ENCODE data around the gene ASPDH. TPM values are rescaled to one million over a fixed set of nuclear protein-coding genes. Genes with fewer than 3 reads are reported as not detected.

The ASPDH gene
- polyA plus RNA-seq, 2 of the 4 experiments (the other 2 are of a cell fraction): not detected

DNA sequence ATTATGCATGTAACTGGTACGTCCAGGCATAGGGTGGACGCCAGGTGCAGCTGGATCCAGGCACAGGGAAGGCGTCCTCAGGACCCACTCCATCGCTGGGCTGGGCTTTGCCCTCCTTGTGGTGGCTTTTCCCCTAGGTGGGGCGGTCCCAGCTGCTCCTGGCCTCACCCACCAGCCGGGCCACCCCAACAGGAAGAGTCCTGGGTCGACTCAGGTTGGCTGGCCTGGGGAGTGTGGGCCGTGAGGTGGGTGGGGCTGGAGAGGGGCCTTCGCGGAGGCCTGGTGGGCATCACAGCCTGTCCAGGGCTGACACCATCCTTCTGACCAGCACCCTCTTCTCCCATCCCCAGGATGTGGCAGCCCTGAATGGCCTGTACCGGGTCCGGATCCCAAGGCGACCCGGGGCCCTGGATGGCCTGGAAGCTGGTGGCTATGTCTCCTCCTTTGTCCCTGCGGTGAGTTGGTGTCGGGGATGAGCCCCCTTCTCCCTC, 33.9 kb downstream of the ASPDH start:
- DNase-seq (ENCODE audit: low read depth in 1 of 2, low spot score in 1 of 2) (no peak), FAIRE-seq (no peak), ATAC-seq (no peak)
- WGBS (ENCODE audit: missing lambda C conversion rate): 86% methylated on average over 12 of the region's 16 CpGs
- Histone ChIP-seq H3K4me1 (peaks cover 12% of the 10 kb centered on the region), H3K9me3 (no peaks in the 10 kb centered on the region), H3K4me3 (no peak overlapping the region), H3K4me2 (no peak overlapping the region), H3K27ac (no peak overlapping the region)
- ChIA-PET POLR2A (no interaction called here), CTCF (interaction anchor here (0.6 to 3.6 kb wide), 39 partner anchors 8 to 356 kb away, joined by 3 to 29 read pairs (median 8); partner anchors contain the start of genes JOSD2, NR1H2 and POLD1)
- no peak for TF ChIP-seq MAFK (IDR thresholded peaks at IDR 0.05; ENCODE audit: partially characterized antibody)
- TF ChIP-seq CBX8 (IDR thresholded peaks at IDR 0.05): no peak
- TF ChIP-seq TFCP2L1 (CRISPR knock-in tag; IDR thresholded peaks at IDR 0.05): no peak
- TF ChIP-seq, protein P1, sequence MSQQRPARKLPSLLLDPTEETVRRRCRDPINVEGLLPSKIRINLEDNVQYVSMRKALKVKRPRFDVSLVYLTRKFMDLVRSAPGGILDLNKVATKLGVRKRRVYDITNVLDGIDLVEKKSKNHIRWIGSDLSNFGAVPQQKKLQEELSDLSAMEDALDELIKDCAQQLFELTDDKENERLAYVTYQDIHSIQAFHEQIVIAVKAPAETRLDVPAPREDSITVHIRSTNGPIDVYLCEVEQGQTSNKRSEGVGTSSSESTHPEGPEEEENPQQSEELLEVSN (IDR thresholded peaks at IDR 0.05; ENCODE audit: borderline replicate concordance, low read depth): no peak
- TF ChIP-seq PHF8 (IDR thresholded peaks at IDR 0.05; ENCODE audit: borderline replicate concordance, low read depth): no peak
- TF ChIP-seq MAZ (IDR thresholded peaks at IDR 0.05; ENCODE audit: borderline replicate concordance, low read depth, low read length): no peak
- TF ChIP-seq, protein P2, sequence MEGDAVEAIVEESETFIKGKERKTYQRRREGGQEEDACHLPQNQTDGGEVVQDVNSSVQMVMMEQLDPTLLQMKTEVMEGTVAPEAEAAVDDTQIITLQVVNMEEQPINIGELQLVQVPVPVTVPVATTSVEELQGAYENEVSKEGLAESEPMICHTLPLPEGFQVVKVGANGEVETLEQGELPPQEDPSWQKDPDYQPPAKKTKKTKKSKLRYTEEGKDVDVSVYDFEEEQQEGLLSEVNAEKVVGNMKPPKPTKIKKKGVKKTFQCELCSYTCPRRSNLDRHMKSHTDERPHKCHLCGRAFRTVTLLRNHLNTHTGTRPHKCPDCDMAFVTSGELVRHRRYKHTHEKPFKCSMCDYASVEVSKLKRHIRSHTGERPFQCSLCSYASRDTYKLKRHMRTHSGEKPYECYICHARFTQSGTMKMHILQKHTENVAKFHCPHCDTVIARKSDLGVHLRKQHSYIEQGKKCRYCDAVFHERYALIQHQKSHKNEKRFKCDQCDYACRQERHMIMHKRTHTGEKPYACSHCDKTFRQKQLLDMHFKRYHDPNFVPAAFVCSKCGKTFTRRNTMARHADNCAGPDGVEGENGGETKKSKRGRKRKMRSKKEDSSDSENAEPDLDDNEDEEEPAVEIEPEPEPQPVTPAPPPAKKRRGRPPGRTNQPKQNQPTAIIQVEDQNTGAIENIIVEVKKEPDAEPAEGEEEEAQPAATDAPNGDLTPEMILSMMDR (IDR thresholded peaks at IDR 0.05): no peak
- no peak for TF ChIP-seq RCOR1 (IDR thresholded peaks at IDR 0.05; ENCODE audit: low read depth, low read length)
- no peak for TF ChIP-seq BHLHE40 (IDR thresholded peaks at IDR 0.05; ENCODE audit: low read depth, low read length)
- no peak for TF ChIP-seq EHMT2 (IDR thresholded peaks at IDR 0.05; ENCODE audit: low read depth)
- no peak for TF ChIP-seq MYC (IDR thresholded peaks at IDR 0.05; ENCODE audit: borderline replicate concordance, low read length)
- TF ChIP-seq ZSCAN20 (CRISPR knock-in tag; IDR thresholded peaks at IDR 0.05): no peak
- TF ChIP-seq POLR2AphosphoS2 (conservative IDR thresholded peaks at IDR 0.05; ENCODE audit: low read length): no peak
- no peak for TF ChIP-seq RNF2 (IDR thresholded peaks at IDR 0.05; ENCODE audit: borderline replicate concordance, low read depth)
- no peak for TF ChIP-seq EHF (CRISPR knock-in tag; IDR thresholded peaks at IDR 0.05)
- TF ChIP-seq FOSL2 (IDR thresholded peaks at IDR 0.05): no peak
- no peak for TF ChIP-seq FOSL2 (CRISPR knock-in tag; IDR thresholded peaks at IDR 0.05)

DNA sequence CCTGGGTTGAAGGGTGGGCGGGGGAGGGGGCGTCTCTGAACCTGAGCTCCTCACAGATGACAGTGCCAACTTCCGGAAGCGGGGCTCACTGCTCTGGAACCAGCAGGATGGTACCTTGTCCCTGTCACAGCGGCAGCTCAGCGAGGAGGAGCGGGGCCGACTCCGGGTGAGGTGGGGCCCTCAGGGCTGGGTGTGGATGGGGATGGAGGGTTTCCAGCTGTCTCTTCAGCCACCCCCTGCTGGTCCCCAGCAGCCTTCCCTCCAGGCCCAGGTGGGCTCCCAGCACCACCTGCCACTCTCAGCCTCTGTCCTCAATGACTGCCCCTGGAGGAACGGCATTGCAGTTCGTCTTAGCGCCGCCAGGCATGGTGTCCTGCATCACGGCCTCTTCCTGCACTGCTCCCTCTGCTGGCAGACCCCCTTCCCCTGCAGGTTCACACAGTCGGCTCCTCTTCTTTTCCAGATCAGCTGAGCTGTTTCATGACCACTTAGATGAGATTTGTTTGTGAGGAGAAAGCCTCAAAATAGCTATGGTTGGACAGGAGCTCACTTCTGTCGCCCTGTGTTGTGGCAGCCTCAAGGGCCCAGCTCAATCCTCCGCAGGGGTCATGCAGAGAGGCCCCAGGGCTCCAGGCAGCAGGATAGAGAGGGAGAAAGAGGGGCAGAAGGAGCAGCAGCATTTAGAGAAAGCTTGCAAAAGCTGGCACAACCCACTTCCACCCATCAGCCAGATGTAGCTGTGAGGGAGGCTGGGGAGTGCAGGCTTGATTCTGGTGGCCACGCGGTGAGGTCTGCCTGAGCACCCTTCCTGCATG, 34.6 kb downstream of the ASPDH start:
- Histone ChIP-seq H3K9me3 (no peaks in the 10 kb centered on the region), H3K4me2 (no peak overlapping the region), H3K27ac (no peak overlapping the region), H3K4me1 (peaks cover 12% of the 10 kb centered on the region), H3K4me3 (no peak overlapping the region)
- 66% methylated on average over 18 of the region's 19 CpGs for WGBS (ENCODE audit: missing lambda C conversion rate)
- FAIRE-seq (peak; percentile 77), DNase-seq (ENCODE audit: low read depth in 1 of 2, low spot score in 1 of 2) (peak; percentile 89 to 92), ATAC-seq (peak; percentile 61 to 77)
- ChIA-PET POLR2A (interaction anchor here (1.0 kb wide), 1 partner anchor 110 kb away, joined by 3 read pairs; no protein-coding TSS in a partner anchor), CTCF (interaction anchor here (0.6 to 3.6 kb wide), 41 partner anchors 8 to 355 kb away, joined by 3 to 29 read pairs (median 6); partner anchors contain the start of genes JOSD2, NR1H2 and POLD1)
- TF ChIP-seq SMC3 (IDR thresholded peaks at IDR 0.05): peak; percentile 68
- TF ChIP-seq, protein P3, sequence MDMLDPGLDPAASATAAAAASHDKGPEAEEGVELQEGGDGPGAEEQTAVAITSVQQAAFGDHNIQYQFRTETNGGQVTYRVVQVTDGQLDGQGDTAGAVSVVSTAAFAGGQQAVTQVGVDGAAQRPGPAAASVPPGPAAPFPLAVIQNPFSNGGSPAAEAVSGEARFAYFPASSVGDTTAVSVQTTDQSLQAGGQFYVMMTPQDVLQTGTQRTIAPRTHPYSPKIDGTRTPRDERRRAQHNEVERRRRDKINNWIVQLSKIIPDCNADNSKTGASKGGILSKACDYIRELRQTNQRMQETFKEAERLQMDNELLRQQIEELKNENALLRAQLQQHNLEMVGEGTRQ (IDR thresholded peaks at IDR 0.05): no peak
- peak; percentile 59; the same call in 1 of the 2 replicates for TF ChIP-seq MAZ (IDR thresholded peaks at IDR 0.05; ENCODE audit: borderline replicate concordance, low read depth, low read length)
- TF ChIP-seq, protein P4, sequence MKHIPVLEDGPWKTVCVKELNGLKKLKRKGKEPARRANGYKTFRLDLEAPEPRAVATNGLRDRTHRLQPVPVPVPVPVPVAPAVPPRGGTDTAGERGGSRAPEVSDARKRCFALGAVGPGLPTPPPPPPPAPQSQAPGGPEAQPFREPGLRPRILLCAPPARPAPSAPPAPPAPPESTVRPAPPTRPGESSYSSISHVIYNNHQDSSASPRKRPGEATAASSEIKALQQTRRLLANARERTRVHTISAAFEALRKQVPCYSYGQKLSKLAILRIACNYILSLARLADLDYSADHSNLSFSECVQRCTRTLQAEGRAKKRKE (CRISPR knock-in tag; IDR thresholded peaks at IDR 0.05; ENCODE audit: low read depth): no peak
- TF ChIP-seq CHD2 (IDR thresholded peaks at IDR 0.05; ENCODE audit: low read length, partially characterized antibody): no peak
- TF ChIP-seq RAD21 (conservative IDR thresholded peaks at IDR 0.05 in 1 of 2, IDR thresholded peaks at IDR 0.05 in 1 of 2): peak; percentile 33 to 53; a peak in 3 of 5 replicates
- TF ChIP-seq, protein P2 (IDR thresholded peaks at IDR 0.05): peak; percentile 76
- TF ChIP-seq SREBF2 (IDR thresholded peaks at IDR 0.05): no peak

All from A549 (cell line).